HEK293 (cell line): ENCODE results near the gene OPCML.

Experiments
- CTCF ChIA-PET: fragments of 350-600 bp; formaldehyde crosslinking; extraction: SDS; loops from one replicate; lab custom pipeline; 2021; ENCODE audit warnings: antibody characterized with exemption; lab: Yijun Ruan, JAX
- POLR2A ChIA-PET: fragments of 300-600 bp; formaldehyde crosslinking; extraction: SDS; loops from one replicate; lab custom pipeline; 2020; ENCODE audit warnings: antibody characterized with exemption, inconsistent platforms; lab: Yijun Ruan, JAX
- H3K27ac ChIP-seq: fragments of 200-500 bp; sonication (Bioruptor generic); 2 replicates; pipeline ENCODE4 v1.5.1; 2014; ENCODE audit warnings: low read depth, low read length, control low read depth, inconsistent platforms; ENCODE audit errors: extremely low read depth
- H3K36me3 ChIP-seq, 2 experiments: fragments of 200-500 bp in 1 of 2; sonication (Bioruptor generic) in 1 of 2; 1 replicate in 1 of 2; 2 replicates in 1 of 2; pipeline ENCODE4 v1.5.1; 2014 to 2017; ENCODE audit warnings: inconsistent platforms in 2 of 2, low read length in 2 of 2; ENCODE audit not compliant: control insufficient read depth in 2 of 2, insufficient read depth in 1 of 2
- H3K4me1 ChIP-seq: fragments of 200-500 bp; sonication (Bioruptor generic); 2 replicates; pipeline ENCODE4 v1.5.1; 2014; ENCODE audit warnings: mild to moderate bottlenecking, low read length, inconsistent platforms; ENCODE audit not compliant: control insufficient read depth, insufficient read depth
- H3K4me3 ChIP-seq: 2 replicates; pipeline ENCODE4 v1.5.1; 2011; ENCODE audit warnings: low read depth, mild to moderate bottlenecking, control low read depth, low read length, moderate library complexity
- H3K9me3 ChIP-seq: fragments of 200-500 bp; sonication (Bioruptor generic); 2 replicates; pipeline ENCODE4 v1.5.1; 2014; ENCODE audit warnings: low read depth, low read length, inconsistent platforms; ENCODE audit not compliant: control insufficient read depth, insufficient read depth
- BCL11A ChIP-seq: fragments of 450-650 bp; formaldehyde crosslinking; IDR thresholded peaks from 2 replicates; pipeline ENCODE4 v1.5.1; 2016; ENCODE audit warnings: low read depth, missing biosample characterization, missing genetic modification characterization
- PATZ1 ChIP-seq: fragments of 450-650 bp; formaldehyde crosslinking; IDR thresholded peaks from 2 replicates; pipeline ENCODE4 v1.5.1; 2016; ENCODE audit warnings: missing biosample characterization, missing genetic modification characterization
- PRDM10 ChIP-seq: fragments of 450-650 bp; formaldehyde crosslinking; IDR thresholded peaks from 2 replicates; pipeline ENCODE4 v1.5.1; 2016; ENCODE audit warnings: missing biosample characterization, missing genetic modification characterization
- ZEB2 ChIP-seq: fragments of 450-650 bp; formaldehyde crosslinking; IDR thresholded peaks from 2 replicates; pipeline ENCODE4 v1.5.1; 2016; ENCODE audit warnings: missing biosample characterization, missing genetic modification characterization
- ZNF112 ChIP-seq: fragments of 450-650 bp; formaldehyde crosslinking; IDR thresholded peaks from 2 replicates; pipeline ENCODE4 v1.5.0; 2017; ENCODE audit warnings: missing biosample characterization, missing genetic modification characterization
- ZNF133 ChIP-seq: fragments of 450-650 bp; formaldehyde crosslinking; IDR thresholded peaks from 2 replicates; pipeline ENCODE4 v1.5.1; 2016; ENCODE audit warnings: missing biosample characterization, missing genetic modification characterization
- ZNF140 ChIP-seq: fragments of 450-650 bp; formaldehyde crosslinking; IDR thresholded peaks from 2 replicates; pipeline ENCODE4 v1.5.1; 2016; ENCODE audit warnings: missing biosample characterization, missing genetic modification characterization
- ZNF248 ChIP-seq: fragments of 450-650 bp; formaldehyde crosslinking; IDR thresholded peaks from 2 replicates; pipeline ENCODE4 v1.5.1; 2017; ENCODE audit warnings: missing biosample characterization, missing genetic modification characterization
- ZNF274 ChIP-seq, 2 experiments: fragments of 200-500 bp in 1 of 2; fragments of 450-650 bp in 1 of 2; sonication (Bioruptor generic) in 1 of 2; formaldehyde crosslinking in 1 of 2; IDR thresholded peaks; 2 replicates each; pipeline versions ENCODE4 v1.5.1 to v1.6.1; 2014 to 2016; ENCODE audit warnings: borderline replicate concordance in 1 of 2, inconsistent platforms in 1 of 2, low read length in 1 of 2, missing biosample characterization in 1 of 2, missing genetic modification characterization in 1 of 2
- ZNF324 ChIP-seq: fragments of 450-650 bp; formaldehyde crosslinking; IDR thresholded peaks from 2 replicates; pipeline ENCODE4 v1.5.1; 2016; ENCODE audit warnings: missing biosample characterization, missing genetic modification characterization
- ZNF335 ChIP-seq: fragments of 450-650 bp; formaldehyde crosslinking; conservative IDR thresholded peaks from 2 replicates; pipeline ENCODE4 v1.5.1; 2016; ENCODE audit warnings: missing biosample characterization, missing genetic modification characterization
- ZNF341 ChIP-seq: fragments of 450-650 bp; formaldehyde crosslinking; IDR thresholded peaks from 2 replicates; pipeline ENCODE4; 2016; ENCODE audit warnings: low read depth, missing biosample characterization, missing genetic modification characterization
- ZNF404 ChIP-seq: fragments of 450-650 bp; formaldehyde crosslinking; IDR thresholded peaks from 2 replicates; pipeline ENCODE4 v1.5.1; 2017; ENCODE audit warnings: missing biosample characterization, missing genetic modification characterization
- ZNF510 ChIP-seq: fragments of 450-650 bp; formaldehyde crosslinking; IDR thresholded peaks from 2 replicates; pipeline ENCODE4 v1.5.1; 2018; ENCODE audit warnings: mild to moderate bottlenecking, missing genetic modification characterization, missing biosample characterization; ENCODE audit not compliant: insufficient replicate concordance
- ZNF544 ChIP-seq: fragments of 450-650 bp; formaldehyde crosslinking; IDR thresholded peaks from 2 replicates; pipeline ENCODE4 v1.5.0; 2017; ENCODE audit warnings: missing biosample characterization, missing genetic modification characterization
- ZNF785 ChIP-seq: fragments of 450-650 bp; formaldehyde crosslinking; IDR thresholded peaks from 2 replicates; pipeline ENCODE4 v1.5.1; 2016; ENCODE audit warnings: missing biosample characterization, missing genetic modification characterization
- ZSCAN16 ChIP-seq: fragments of 450-650 bp; formaldehyde crosslinking; IDR thresholded peaks from 2 replicates; pipeline ENCODE4 v1.5.1; 2016; ENCODE audit warnings: missing biosample characterization, missing genetic modification characterization
- TF ChIP-seq, protein P1 (sequence below): fragments of 450-650 bp; IDR thresholded peaks from 2 replicates; pipeline ENCODE4 v1.5.1; 2018; ENCODE audit warnings: missing biosample characterization, missing genetic modification characterization
- TF ChIP-seq, protein P2 (sequence below): fragments of 450-650 bp; formaldehyde crosslinking; IDR thresholded peaks from 2 replicates; pipeline ENCODE4 v1.5.1; 2016; ENCODE audit warnings: missing biosample characterization, missing genetic modification characterization, borderline replicate concordance
- TF ChIP-seq, protein P3 (sequence below): fragments of 450-650 bp; formaldehyde crosslinking; IDR thresholded peaks from 2 replicates; pipeline ENCODE4 v1.5.1; 2016; ENCODE audit warnings: missing biosample characterization, missing genetic modification characterization

OPCML gene

DNA sequence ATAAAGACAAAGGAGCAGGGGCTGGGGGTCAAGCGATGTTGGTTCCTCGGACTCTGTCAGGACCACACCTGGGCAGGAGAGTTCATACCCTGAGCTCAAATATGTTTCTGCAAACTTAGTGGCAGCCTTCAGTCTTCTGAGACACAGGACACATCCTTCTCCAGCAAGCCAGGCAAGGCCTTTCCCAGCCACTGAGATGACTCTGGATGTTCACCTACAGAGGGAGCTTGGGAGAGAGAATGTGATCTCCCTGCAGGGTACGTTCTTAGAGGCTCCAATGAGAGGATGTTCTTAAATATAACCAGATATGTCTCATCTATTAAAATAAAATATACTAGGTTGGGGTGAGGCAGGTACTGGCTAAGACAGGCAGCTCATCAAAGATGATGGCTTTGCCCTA lies 461.5 kb downstream of the OPCML start:
- TF ChIP-seq ZNF133 (tag by site-specific recombination) (no peak), ZSCAN16 (tag by site-specific recombination) (no peak), BCL11A (tag by site-specific recombination) (no peak), ZNF785 (tag by site-specific recombination) (no peak), ZNF544 (tag by site-specific recombination) (no peak), ZNF140 (tag by site-specific recombination) (no peak), ZEB2 (tag by site-specific recombination) (no peak), ZNF248 (tag by site-specific recombination) (no peak), ZNF510 (no peak)
- TF ChIP-seq, protein P1, sequence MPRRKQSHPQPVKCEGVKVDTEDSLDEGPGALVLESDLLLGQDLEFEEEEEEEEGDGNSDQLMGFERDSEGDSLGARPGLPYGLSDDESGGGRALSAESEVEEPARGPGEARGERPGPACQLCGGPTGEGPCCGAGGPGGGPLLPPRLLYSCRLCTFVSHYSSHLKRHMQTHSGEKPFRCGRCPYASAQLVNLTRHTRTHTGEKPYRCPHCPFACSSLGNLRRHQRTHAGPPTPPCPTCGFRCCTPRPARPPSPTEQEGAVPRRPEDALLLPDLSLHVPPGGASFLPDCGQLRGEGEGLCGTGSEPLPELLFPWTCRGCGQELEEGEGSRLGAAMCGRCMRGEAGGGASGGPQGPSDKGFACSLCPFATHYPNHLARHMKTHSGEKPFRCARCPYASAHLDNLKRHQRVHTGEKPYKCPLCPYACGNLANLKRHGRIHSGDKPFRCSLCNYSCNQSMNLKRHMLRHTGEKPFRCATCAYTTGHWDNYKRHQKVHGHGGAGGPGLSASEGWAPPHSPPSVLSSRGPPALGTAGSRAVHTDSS: no peak
- TF ChIP-seq, protein P2, sequence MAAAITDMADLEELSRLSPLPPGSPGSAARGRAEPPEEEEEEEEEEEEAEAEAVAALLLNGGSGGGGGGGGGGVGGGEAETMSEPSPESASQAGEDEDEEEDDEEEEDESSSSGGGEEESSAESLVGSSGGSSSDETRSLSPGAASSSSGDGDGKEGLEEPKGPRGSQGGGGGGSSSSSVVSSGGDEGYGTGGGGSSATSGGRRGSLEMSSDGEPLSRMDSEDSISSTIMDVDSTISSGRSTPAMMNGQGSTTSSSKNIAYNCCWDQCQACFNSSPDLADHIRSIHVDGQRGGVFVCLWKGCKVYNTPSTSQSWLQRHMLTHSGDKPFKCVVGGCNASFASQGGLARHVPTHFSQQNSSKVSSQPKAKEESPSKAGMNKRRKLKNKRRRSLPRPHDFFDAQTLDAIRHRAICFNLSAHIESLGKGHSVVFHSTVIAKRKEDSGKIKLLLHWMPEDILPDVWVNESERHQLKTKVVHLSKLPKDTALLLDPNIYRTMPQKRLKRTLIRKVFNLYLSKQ: no peak
- ChIA-PET POLR2A (interaction anchor here (0.5 kb wide), 1 partner anchor 76 kb away, joined by 5 read pairs; no protein-coding TSS in a partner anchor), CTCF (interaction anchor here (0.6 to 3.4 kb wide), 3 partner anchors 8 to 764 kb away, joined by 3 to 20 read pairs (median 4); no protein-coding TSS in a partner anchor)
- Histone ChIP-seq H3K27ac (no peak overlapping the region), H3K4me1 (no peaks in the 10 kb centered on the region), H3K9me3 (no peaks in the 10 kb centered on the region), H3K36me3 (no peaks in the 10 kb centered on the region), H3K4me3 (no peak overlapping the region)

DNA sequence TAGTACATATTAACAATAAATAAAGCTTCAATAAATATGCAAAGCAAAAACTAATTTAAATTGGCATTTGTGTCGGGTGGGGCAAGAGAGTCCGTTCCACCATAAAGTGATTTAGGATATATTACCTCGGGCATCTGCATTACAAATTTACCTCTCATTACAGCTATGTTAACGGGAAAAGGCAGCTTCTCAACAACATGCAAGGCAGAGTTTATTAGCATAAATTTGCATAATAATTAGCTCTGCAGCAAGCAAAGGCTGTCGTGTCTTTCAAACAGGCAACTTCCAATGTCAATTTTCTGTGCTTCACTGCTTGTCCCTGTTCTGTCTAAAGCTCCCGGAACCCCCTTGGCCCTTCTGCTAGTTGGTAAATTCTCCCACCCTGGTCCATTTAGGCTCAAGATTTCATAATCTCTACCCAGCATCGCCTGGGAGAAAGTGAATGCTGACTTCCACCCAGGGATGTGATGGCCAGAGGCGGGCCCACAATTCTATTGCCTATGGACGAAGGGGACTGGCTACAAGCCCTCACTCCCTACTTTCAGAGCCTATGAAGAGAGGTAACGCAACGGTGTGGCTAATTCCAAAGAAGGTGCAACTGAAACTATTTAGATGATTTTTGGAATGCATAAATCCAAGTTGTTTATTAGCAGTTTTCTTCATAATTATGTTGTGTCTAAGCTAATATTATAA lies 462.1 kb downstream of the OPCML start:
- Histone ChIP-seq H3K4me1 (no peaks in the 10 kb centered on the region), H3K9me3 (no peaks in the 10 kb centered on the region), H3K4me3 (no peak overlapping the region), H3K27ac (no peak overlapping the region), H3K36me3 (no peaks in the 10 kb centered on the region)
- TF ChIP-seq, protein P3, sequence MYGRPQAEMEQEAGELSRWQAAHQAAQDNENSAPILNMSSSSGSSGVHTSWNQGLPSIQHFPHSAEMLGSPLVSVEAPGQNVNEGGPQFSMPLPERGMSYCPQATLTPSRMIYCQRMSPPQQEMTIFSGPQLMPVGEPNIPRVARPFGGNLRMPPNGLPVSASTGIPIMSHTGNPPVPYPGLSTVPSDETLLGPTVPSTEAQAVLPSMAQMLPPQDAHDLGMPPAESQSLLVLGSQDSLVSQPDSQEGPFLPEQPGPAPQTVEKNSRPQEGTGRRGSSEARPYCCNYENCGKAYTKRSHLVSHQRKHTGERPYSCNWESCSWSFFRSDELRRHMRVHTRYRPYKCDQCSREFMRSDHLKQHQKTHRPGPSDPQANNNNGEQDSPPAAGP (tag by site-specific recombination): no peak
- no peak for TF ChIP-seq ZNF335 (tag by site-specific recombination)
- POLR2A ChIA-PET: interaction anchor here (0.5 kb wide), 1 partner anchor 76 kb away, joined by 5 read pairs; no protein-coding TSS in a partner anchor
- CTCF ChIA-PET: interaction anchor here (0.6 to 3.4 kb wide), 5 partner anchors 9 to 765 kb away, joined by 3 to 20 read pairs (median 4); no protein-coding TSS in a partner anchor

- Histone ChIP-seq H3K9me3 (no peaks in the 10 kb centered on the region), H3K4me3 (no peak overlapping the region), H3K27ac (no peak overlapping the region), H3K4me1 (no peaks in the 10 kb centered on the region), H3K36me3 (no peaks in the 10 kb centered on the region)
- ChIA-PET CTCF (no interaction called here), POLR2A (no interaction called here)
- TF ChIP-seq ZNF324 (tag by site-specific recombination) (no peak), ZNF274 (IDR thresholded peaks at IDR 0.05; ENCODE audit: low read length) (no peak), ZNF274 (tag by site-specific recombination; IDR thresholded peaks at IDR 0.05; ENCODE audit: borderline replicate concordance) (no peak), PATZ1 (tag by site-specific recombination) (no peak), PRDM10 (tag by site-specific recombination) (no peak), ZNF404 (tag by site-specific recombination) (no peak), ZNF544 (tag by site-specific recombination) (no peak), ZNF341 (tag by site-specific recombination) (no peak), ZNF112 (tag by site-specific recombination) (no peak)
Observed at GRCh38 chr11:133065847-133066485, 466.3 kb downstream of the OPCML start.
